Ureter (tissue), 1 donor: ENCODE results near the gene TRMT11. TPM values are rescaled to one million over a fixed set of nuclear protein-coding genes. Genes with fewer than 3 reads are reported as not detected.
"Not testable (repeated sequence)": the region's sequence is repeated elsewhere in the genome, so short reads cannot be mapped to it uniquely, and the experiment has no call there.

Experiments
- DNase-seq: peaks from one replicate; pipeline ENCODE4 v3.0.0-alpha.2; 2020; ENCODE audit warnings: low spot score
- total RNA-seq: library from RNA; stranded (reverse); gene quantifications from one replicate; pipeline ENCODE4 v1.2.4, GENCODE V29; 2023
- donor health status: DM: yes; HTN: yes; CAD: no.

Gene TRMT11
- total RNA-seq, 1 donor from 2014 or later: 27.4 TPM

- DNase-seq: no peak
These were observed 55.7 kb downstream of the TRMT11 start for GRCh38 chr6:126042001-126042419.

- DNase-seq: no peak
These were observed 61.3 kb downstream of the TRMT11 start for GRCh38 chr6:126047648-126048047.

GRCh38 chr6:126048635-126049034, 62.3 kb downstream of the TRMT11 start:
- no peak for DNase-seq

- no peak for DNase-seq
These were observed 64.5 kb downstream of the TRMT11 start for GRCh38 chr6:126050795-126051194.

- no peak for DNase-seq
These were observed 65.5 kb downstream of the TRMT11 start for GRCh38 chr6:126051791-126052190.

- no peak for DNase-seq
These were observed 66.1 kb downstream of the TRMT11 start for GRCh38 chr6:126052485-126052884.

GRCh38 chr6:126054258-126054702, 67.9 kb downstream of the TRMT11 start:
- DNase-seq: no peak

GRCh38 chr6:126054802-126055201, 68.5 kb downstream of the TRMT11 start:
- no peak for DNase-seq

- DNase-seq: no peak
These were observed 69.1 kb downstream of the TRMT11 start for GRCh38 chr6:126055449-126055848.

- DNase-seq: no peak
These were observed 70.1 kb downstream of the TRMT11 start for GRCh38 chr6:126056355-126057004.

- not testable (repeated sequence) for DNase-seq
These were observed 71.7 kb downstream of the TRMT11 start for GRCh38 chr6:126058085-126058484.

- no peak for DNase-seq
These were observed 74.1 kb downstream of the TRMT11 start for GRCh38 chr6:126060400-126060799.

GRCh38 chr6:126063512-126064146, 77.3 kb downstream of the TRMT11 start:
- DNase-seq: no peak

GRCh38 chr6:126064257-126064747, 78.0 kb downstream of the TRMT11 start:
- no peak for DNase-seq

GRCh38 chr6:126064748-126065401, 78.5 kb downstream of the TRMT11 start:
- no peak for DNase-seq

GRCh38 chr6:126066053-126067048, 80.0 kb downstream of the TRMT11 start:
- DNase-seq: no peak

- DNase-seq: no peak
These were observed 80.7 kb downstream of the TRMT11 start for GRCh38 chr6:126067073-126067472.

GRCh38 chr6:126069449-126069848, 83.1 kb downstream of the TRMT11 start:
- DNase-seq: no peak

GRCh38 chr6:126071000-126071647, 84.8 kb downstream of the TRMT11 start:
- no peak for DNase-seq

- DNase-seq: no peak
These were observed 85.8 kb downstream of the TRMT11 start for GRCh38 chr6:126072172-126072571.

- no peak for DNase-seq
These were observed 86.5 kb downstream of the TRMT11 start for GRCh38 chr6:126072834-126073233.
